Measurements from ENCODE around the gene FAM50A.
"Not testable (repeated sequence)": the region's sequence is repeated elsewhere in the genome, so short reads cannot be mapped to it uniquely, and the experiment has no call there.

FAM50A gene

GRCh38 chrX:154443992-154444754 is at the start of gene FAM50A:
Gene FAM50A, plus strand, starts transcription at chrX:154444141. Its CDS starts 95 bp downstream, at chrX:154444236.
- in situ Hi-C loops (cut with MboI; ENCODE audit: low sequenced_read_pairs), result no loop called here

GRCh38 chrX:154396363-154396762 is 47.6 kb upstream of the FAM50A start:
- in situ Hi-C loops (cut with MboI; ENCODE audit: low sequenced_read_pairs), result not testable (repeated sequence)

- in situ Hi-C loops (cut with MboI; ENCODE audit: low sequenced_read_pairs), result no loop called here
Measured at GRCh38 chrX:154396973-154397887, 46.7 kb upstream of the FAM50A start.

DNA sequence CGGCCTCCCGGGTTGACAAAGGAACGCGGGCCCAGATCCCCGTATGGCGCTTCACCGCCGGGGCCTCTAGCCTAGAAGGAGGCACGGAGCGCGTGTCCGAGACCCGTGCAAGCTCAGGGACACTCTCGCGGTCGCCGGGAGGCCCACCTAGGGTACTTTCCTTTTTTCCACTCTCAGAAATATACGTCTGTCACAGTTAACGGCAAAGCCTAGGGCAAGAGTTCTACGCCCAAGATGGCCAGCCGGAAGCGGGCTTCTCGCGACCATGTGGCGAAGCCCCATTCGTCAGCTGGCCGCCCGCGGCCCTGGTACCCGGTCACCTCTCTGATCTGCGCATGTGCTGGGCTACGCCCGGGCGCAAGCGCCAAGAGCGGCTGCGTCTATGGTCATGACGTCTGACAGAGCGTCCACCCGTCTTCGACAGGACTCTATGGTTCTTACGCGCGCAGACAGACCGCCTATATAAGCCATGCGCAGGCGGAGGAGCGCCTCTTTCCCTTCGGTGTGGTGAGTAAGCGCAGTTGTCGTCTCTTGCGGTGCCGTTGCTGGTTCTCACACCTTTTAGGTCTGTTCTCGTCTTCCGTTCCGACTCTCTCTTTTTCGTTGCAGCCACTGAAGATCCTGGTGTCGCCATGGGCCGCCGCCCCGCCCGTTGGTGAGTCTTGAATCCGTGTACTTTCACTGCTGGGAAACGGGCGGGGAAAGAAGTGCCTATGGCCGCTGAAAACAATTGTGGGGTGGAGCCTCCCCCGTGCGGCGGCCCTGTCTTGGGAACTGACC is 45.9 kb upstream of the FAM50A start, which contains the start of gene RPL10:
TSS of gene RPL10 (plus strand) at position 490 of the 780 bp plus-strand sequence. CDS start at position 633, 143 bp downstream.
- in situ Hi-C loops (cut with MboI; ENCODE audit: low sequenced_read_pairs), result no loop called here

GRCh38 chrX:154398668-154399526 is 45.0 kb upstream of the FAM50A start:
- in situ Hi-C loops (cut with MboI; ENCODE audit: low sequenced_read_pairs), result no loop called here

GRCh38 chrX:154399527-154400368 is 44.2 kb upstream of the FAM50A start:
- in situ Hi-C loops (cut with MboI; ENCODE audit: low sequenced_read_pairs), result no loop called here

DNA sequence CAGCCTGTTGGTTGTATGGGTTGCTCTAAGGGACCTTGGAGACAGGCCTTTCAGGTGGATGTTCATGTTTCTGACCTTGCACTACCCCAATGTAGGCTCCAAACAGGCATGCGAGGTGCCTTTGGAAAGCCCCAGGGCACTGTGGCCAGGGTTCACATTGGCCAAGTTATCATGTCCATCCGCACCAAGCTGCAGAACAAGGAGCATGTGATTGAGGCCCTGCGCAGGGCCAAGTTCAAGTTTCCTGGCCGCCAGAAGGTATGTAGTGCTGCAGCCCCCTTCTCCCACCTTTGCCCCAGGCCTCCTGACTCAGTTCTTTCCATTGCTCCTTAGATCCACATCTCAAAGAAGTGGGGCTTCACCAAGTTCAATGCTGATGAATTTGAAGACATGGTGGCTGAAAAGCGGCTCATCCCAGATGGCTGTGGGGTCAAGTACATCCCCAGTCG is 43.5 kb upstream of the FAM50A start:
- in situ Hi-C loops (cut with MboI; ENCODE audit: low sequenced_read_pairs), result not testable (repeated sequence)

DNA sequence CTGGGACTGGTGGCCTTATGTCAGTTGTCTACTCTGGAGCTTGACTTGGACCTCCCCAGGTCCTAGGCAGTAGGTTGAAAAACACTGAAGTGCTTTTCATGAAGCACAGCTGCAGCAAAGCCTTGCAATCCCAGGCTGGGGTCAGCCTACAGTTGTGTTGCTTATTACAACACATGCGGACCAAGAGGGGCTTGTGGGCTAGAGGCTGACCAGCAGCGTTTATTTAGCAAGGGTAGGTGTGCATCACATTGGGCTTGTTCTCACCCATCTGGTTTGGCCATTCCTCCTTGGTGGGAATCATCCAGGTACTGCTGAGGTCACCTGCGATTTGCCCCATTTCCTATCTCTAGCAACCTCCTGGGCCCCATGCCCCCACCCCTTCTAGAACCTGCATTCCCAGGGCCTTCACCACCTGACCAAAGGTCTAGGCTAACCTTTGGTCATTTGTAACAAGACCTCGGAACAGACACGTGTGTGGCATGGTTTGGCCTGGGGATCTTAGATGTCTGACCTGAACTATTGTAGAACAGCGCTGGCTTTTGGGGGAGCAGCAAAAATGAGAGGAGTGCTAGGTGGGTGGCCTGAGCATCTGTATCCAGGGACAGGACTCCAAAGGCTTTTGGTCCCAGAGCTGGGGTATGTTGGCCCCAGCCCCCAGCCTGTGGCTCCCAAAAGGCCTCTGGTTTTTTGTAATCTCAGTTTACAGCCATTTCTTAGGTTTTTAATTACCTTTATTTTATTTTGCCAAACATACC is 42.7 kb upstream of the FAM50A start:
- in situ Hi-C loops (cut with MboI; ENCODE audit: low sequenced_read_pairs), result no loop called here

GRCh38 chrX:154401918-154402621 is 41.9 kb upstream of the FAM50A start:
- in situ Hi-C loops (cut with MboI; ENCODE audit: low sequenced_read_pairs), result no loop called here

- in situ Hi-C loops (cut with MboI; ENCODE audit: low sequenced_read_pairs), result no loop called here
Measured at GRCh38 chrX:154402622-154403127, 41.3 kb upstream of the FAM50A start.

DNA sequence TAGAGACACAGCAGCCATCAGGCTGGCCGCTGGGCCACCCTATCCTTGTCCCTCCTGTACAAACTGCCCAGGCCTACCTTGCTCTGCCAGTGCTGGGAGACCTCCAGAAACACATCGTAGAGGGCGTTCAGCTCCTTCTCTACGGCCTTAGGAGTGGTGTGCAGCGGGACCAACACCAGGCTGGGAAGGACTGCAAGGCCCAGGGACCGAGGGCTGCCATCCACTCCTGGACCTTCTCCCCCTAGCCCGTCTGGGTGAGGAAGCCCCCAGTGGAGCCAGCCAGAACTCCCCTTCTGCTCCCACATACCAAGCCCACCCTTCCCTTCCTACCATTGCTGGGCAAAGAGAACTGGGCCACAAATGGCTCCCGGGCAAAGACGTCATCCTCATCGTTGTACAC is 40.7 kb upstream of the FAM50A start:
- in situ Hi-C loops (cut with MboI; ENCODE audit: low sequenced_read_pairs), result no loop called here

GRCh38 chrX:154403858-154404257 is 40.1 kb upstream of the FAM50A start:
- in situ Hi-C loops (cut with MboI; ENCODE audit: low sequenced_read_pairs), result no loop called here

DNA sequence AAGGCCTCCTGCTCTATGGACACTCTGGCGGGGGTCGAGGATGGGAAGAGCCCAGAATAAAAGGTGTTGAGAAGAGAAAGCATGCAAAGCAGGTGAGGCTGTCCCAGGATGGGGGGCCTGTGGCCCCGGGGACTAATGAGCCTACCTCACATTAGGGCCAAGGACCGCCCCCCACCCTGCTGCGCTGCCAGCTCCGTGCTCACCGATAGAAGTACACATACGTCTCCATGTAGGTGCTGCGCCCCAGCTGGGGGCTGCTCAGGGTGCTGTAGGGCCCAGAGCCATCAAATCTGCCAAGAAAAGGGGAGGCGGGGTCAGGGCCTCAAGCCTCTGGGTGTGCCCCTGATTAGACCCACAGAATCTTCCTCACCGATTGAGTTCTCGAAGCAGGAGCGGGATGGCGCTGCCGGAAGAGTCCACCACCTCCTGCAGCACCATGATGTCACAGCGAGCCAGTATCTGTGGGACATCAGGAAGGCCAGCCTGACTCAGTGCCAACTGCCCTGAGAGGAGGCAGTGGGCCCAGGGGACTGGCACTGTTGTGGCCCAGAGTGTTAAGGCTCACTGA is 39.2 kb upstream of the FAM50A start:
- in situ Hi-C loops (cut with MboI; ENCODE audit: low sequenced_read_pairs), result no loop called here

GRCh38 chrX:154408659-154409221 is 35.2 kb upstream of the FAM50A start:
- in situ Hi-C loops (cut with MboI; ENCODE audit: low sequenced_read_pairs), result no loop called here

GRCh38 chrX:154409222-154409871 is 34.6 kb upstream of the FAM50A start, which contains the start of gene DNASE1L1:
Gene DNASE1L1, minus strand, starts transcription at chrX:154409254. Its CDS starts 3,686 bp downstream, at chrX:154405568.
- in situ Hi-C loops (cut with MboI; ENCODE audit: low sequenced_read_pairs), result no loop called here

GRCh38 chrX:154411981-154412340 is 32.0 kb upstream of the FAM50A start:
- in situ Hi-C loops (cut with MboI; ENCODE audit: low sequenced_read_pairs), result no loop called here
